Stomach (tissue), 4 donors: ENCODE results near the gene PHETA1.
A peak's percentile ranks its signal among the peaks of the same experiment; 100 is the strongest.

ENCODE experiments used
- EP300 ChIP-seq: sonication (generic); formaldehyde crosslinking; IDR thresholded peaks from one replicate; pipeline ENCODE4 v1.6.1; 2017; ENCODE audit warnings: antibody characterized with exemption
- POLR2A ChIP-seq, 4 donors: fragments of 450-650 bp; IDR thresholded peaks; one replicate each; pipeline ENCODE4 v1.6.1; 2016; ENCODE audit warnings: antibody characterized with exemption in 4 of 4, control low read depth in 2 of 4, mild to moderate bottlenecking in 1 of 4, moderate library complexity in 1 of 4
- POLR2AphosphoS5 ChIP-seq, 3 donors: sonication (generic); formaldehyde crosslinking; IDR thresholded peaks; one replicate each; pipeline ENCODE4 v1.6.1; 2016; ENCODE audit warnings: antibody characterized with exemption in 3 of 3
- TF ChIP-seq, protein P1 (sequence below), 7 experiments: fragments of 450-650 bp in 4 of 7; fragments of 200-600 bp in 3 of 7; sonication (generic) in 3 of 7; IDR thresholded peaks; one replicate each; pipeline ENCODE4 v1.5.1; 2016 to 2019; ENCODE audit warnings: antibody characterized with exemption in 7 of 7, control low read depth in 2 of 7, mild to moderate bottlenecking in 1 of 7

DNA sequence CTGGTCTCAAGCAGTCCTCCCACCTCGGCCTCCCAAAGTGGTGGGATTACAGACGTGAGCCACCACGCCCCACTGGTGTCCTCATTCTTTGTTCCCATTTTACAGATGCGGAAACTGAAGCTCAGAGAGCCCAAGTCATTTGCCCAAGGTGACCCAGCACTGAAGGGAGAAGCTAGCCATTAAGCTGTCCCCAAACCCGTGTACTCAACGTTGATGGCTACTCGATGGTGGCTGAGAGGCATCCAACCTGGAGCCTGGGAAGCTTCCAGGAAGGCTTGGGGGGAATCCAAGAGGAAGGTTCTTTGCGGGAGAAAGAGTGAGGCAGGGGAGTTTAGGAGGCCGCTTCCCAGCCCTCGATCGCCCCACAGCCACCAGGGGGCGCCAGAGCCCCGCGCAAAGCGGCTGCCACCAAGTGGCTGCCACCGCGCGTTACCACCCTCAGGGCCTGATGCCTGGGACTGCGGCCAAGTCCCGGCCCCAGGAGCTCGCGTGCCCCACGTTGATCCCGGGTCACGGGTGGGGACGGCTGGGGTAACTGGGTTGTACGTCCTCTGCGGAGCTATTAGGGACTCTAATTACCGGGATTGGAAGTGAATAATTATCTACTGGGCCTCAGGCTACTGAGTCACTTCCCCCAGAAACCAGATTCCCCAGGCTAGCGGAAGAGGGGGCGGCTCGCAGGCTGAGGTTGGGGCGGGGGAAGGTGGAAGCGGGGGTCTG is 28.0 kb upstream of the PHETA1 start:
- TF ChIP-seq, protein P1, sequence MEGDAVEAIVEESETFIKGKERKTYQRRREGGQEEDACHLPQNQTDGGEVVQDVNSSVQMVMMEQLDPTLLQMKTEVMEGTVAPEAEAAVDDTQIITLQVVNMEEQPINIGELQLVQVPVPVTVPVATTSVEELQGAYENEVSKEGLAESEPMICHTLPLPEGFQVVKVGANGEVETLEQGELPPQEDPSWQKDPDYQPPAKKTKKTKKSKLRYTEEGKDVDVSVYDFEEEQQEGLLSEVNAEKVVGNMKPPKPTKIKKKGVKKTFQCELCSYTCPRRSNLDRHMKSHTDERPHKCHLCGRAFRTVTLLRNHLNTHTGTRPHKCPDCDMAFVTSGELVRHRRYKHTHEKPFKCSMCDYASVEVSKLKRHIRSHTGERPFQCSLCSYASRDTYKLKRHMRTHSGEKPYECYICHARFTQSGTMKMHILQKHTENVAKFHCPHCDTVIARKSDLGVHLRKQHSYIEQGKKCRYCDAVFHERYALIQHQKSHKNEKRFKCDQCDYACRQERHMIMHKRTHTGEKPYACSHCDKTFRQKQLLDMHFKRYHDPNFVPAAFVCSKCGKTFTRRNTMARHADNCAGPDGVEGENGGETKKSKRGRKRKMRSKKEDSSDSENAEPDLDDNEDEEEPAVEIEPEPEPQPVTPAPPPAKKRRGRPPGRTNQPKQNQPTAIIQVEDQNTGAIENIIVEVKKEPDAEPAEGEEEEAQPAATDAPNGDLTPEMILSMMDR (IDR thresholded peaks at IDR 0.05) = peak in 6 of 7 experiments; percentile 51 to 99 (median 96)
- TF ChIP-seq POLR2A (IDR thresholded peaks at IDR 0.05) (no peak), POLR2AphosphoS5 (IDR thresholded peaks at IDR 0.05) (peak in 2 of 3 donors; percentile 18 to 75), EP300 (no peak)
